ENCODE measurements around the gene BTBD18. TPM values are rescaled to one million over a fixed set of nuclear protein-coding genes. Genes with fewer than 3 reads are reported as not detected.

Gene BTBD18
- polyA plus RNA-seq, 3 donors: 0.10 TPM; not detected in 2

DNA sequence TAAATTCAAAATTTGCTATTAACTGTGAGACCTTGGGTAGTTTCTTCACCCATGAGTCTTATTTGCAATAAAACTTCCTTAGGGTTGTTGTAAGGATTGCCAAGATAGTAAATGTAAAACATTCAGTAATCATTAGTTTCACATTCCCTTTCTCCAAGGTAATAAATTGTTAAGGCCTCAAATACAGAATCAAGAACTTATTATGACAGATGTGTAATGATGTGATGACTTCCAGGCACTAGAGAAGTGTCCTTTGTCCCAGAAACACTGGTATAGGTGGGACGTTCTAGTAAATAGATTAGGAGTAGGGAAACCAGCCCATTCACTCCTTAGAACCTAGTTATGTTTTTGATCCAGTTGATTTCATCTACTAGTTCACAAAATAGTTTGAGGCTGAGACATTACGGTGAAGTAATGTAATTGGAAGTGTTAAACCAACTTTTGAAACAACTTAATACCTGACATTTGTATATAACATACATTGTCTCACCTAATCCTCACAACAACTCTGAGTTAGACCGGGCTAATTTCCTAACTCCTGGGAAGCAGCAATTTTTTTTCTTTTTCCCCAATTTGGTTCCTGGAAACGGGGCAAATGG lies 35.5 kb upstream of the BTBD18 start:
- H3K4me3 Mint-ChIP-seq: no peak overlapping the region
- peaks cover 22% of the 10 kb centered on the region in 2 donors for H3K36me3 Mint-ChIP-seq
- peak overlapping the region in 1 of 7 donors; percentile 23 for H3K27ac Mint-ChIP-seq
- H3K4me1 Mint-ChIP-seq: peaks cover 70% of the 10 kb centered on the region
- DNase-seq: no peak
- Histone ChIP-seq H3K9me3 (replicated peaks in 1 of 2; ENCODE audit: control insufficient read depth in 1 of 2, insufficient read depth in 1 of 2, low read length in 2 of 2) (no peaks in the 10 kb centered on the region), H3K9ac (ENCODE audit: insufficient read depth, low read length, poor library complexity, severe bottlenecking) (no peak overlapping the region), H3K27me3 (ENCODE audit: control insufficient read depth in 2 of 2, insufficient read depth in 2 of 2, low read length in 2 of 2) (no peaks in the 10 kb centered on the region), H3K4me2 (replicated peaks; ENCODE audit: extremely low read depth, low read length, poor library complexity, severe bottlenecking) (no peak overlapping the region), H3K4me1 (ENCODE audit: control insufficient read depth in 1 of 2, insufficient read depth in 2 of 2, low read length in 2 of 2) (peaks cover 51 to 76% of the 10 kb centered on the region in 2 donors), H2AFZ (ENCODE audit: insufficient read depth, low read depth, low read length, poor library complexity, severe bottlenecking) (no peak overlapping the region), H4K20me1 (ENCODE audit: insufficient read depth, low read length) (peaks cover 6% of the 10 kb centered on the region), H3K4me3 (replicated peaks in 1 of 3; ENCODE audit: low read depth in 2 of 3, low read length in 3 of 3) (peak overlapping the region in 1 of 3 experiments; percentile 36), H3K79me2 (ENCODE audit: insufficient read depth, low read length) (peaks cover 67% of the 10 kb centered on the region), H3K27ac (ENCODE audit: low read depth in 1 of 2, low read length in 2 of 2) (no peak overlapping the region), H3K36me3 (replicated peaks in 1 of 2; ENCODE audit: control insufficient read depth in 1 of 2, insufficient read depth in 2 of 2, low read length in 2 of 2) (no peaks in the 10 kb centered on the region)
- intact Hi-C loops (cut with micrococcal nuclease): no loop called here
- peaks cover 0 to 3% (median 0%) of the 10 kb centered on the region in 3 donors for H3K27me3 Mint-ChIP-seq (ENCODE audit: low read depth in 3 of 3)
- WGBS (ENCODE audit: insufficient coverage): no CpG with 5 or more reads among the region's 4 CpGs
- H3K9me3 Mint-ChIP-seq: peaks cover 0 to 2% (median 0%) of the 10 kb centered on the region in 7 donors
- TF ChIP-seq, protein P1, sequence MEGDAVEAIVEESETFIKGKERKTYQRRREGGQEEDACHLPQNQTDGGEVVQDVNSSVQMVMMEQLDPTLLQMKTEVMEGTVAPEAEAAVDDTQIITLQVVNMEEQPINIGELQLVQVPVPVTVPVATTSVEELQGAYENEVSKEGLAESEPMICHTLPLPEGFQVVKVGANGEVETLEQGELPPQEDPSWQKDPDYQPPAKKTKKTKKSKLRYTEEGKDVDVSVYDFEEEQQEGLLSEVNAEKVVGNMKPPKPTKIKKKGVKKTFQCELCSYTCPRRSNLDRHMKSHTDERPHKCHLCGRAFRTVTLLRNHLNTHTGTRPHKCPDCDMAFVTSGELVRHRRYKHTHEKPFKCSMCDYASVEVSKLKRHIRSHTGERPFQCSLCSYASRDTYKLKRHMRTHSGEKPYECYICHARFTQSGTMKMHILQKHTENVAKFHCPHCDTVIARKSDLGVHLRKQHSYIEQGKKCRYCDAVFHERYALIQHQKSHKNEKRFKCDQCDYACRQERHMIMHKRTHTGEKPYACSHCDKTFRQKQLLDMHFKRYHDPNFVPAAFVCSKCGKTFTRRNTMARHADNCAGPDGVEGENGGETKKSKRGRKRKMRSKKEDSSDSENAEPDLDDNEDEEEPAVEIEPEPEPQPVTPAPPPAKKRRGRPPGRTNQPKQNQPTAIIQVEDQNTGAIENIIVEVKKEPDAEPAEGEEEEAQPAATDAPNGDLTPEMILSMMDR (IDR thresholded peaks at IDR 0.05): no peak

DNA sequence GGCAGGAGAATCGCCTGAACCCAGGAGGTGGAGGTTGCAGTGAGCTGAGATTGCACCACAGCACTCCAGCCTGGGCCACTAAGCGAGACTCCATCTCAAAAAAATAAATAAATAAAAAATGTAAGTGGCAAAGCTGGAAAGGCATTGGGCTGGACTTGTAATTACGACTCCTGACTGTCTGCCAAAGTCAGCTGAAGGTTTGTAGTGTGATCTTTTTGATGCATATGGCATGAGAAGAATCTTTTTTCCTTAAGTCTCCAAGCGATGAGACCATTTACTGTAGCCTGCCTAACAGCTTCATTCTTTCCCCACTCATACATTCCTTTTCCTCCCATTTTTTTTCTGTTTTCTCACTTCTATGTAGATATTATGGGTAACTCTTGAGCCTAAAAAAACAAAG lies 34.8 kb upstream of the BTBD18 start:
- no CpG with 5 or more reads among the region's 4 CpGs for WGBS (ENCODE audit: insufficient coverage)
- H3K36me3 ChIP-seq (replicated peaks in 1 of 2; ENCODE audit: control insufficient read depth in 1 of 2, insufficient read depth in 2 of 2, low read length in 2 of 2): peaks cover 0 to 4% of the 10 kb centered on the region in 2 donors
- peaks cover 13% of the 10 kb centered on the region for H4K20me1 ChIP-seq (ENCODE audit: insufficient read depth, low read length)
- Mint-ChIP-seq H3K9me3 (peaks cover 0 to 2% (median 0%) of the 10 kb centered on the region in 7 donors), H3K27ac (peak overlapping the region in 1 of 7 donors; percentile 57), H3K4me3 (no peak overlapping the region), H3K36me3 (peaks cover 25 to 27% of the 10 kb centered on the region in 2 donors), H3K27me3 (ENCODE audit: low read depth in 3 of 3) (peaks cover 0 to 3% (median 0%) of the 10 kb centered on the region in 3 donors), H3K4me1 (peaks cover 69% of the 10 kb centered on the region)
- H3K4me1 ChIP-seq (ENCODE audit: control insufficient read depth in 1 of 2, insufficient read depth in 2 of 2, low read length in 2 of 2): peaks cover 45 to 72% of the 10 kb centered on the region in 2 donors
- no peaks in the 10 kb centered on the region for H3K27me3 ChIP-seq (ENCODE audit: control insufficient read depth in 2 of 2, insufficient read depth in 2 of 2, low read length in 2 of 2)
- peaks cover 71% of the 10 kb centered on the region for H3K79me2 ChIP-seq (ENCODE audit: insufficient read depth, low read length)
- TF ChIP-seq, protein P1 (IDR thresholded peaks at IDR 0.05): no peak
- H3K9ac ChIP-seq (ENCODE audit: insufficient read depth, low read length, poor library complexity, severe bottlenecking): no peak overlapping the region
- intact Hi-C loops (cut with micrococcal nuclease): no loop called here
- H3K4me2 ChIP-seq (replicated peaks; ENCODE audit: extremely low read depth, low read length, poor library complexity, severe bottlenecking): no peak overlapping the region
- no peak overlapping the region for H2AFZ ChIP-seq (ENCODE audit: insufficient read depth, low read depth, low read length, poor library complexity, severe bottlenecking)
- no peak for DNase-seq
- H3K4me3 ChIP-seq (replicated peaks in 1 of 3; ENCODE audit: low read depth in 2 of 3, low read length in 3 of 3): no peak overlapping the region
- no peaks in the 10 kb centered on the region for H3K9me3 ChIP-seq (replicated peaks in 1 of 2; ENCODE audit: control insufficient read depth in 1 of 2, insufficient read depth in 1 of 2, low read length in 2 of 2)
- no peak overlapping the region for H3K27ac ChIP-seq (ENCODE audit: low read depth in 1 of 2, low read length in 2 of 2)
